HEK293T (cell line): ENCODE results near the gene GRIK1.

Source experiments
- CTCF ChIA-PET: fragments of 350-600 bp; formaldehyde crosslinking; extraction: SDS; loops from one replicate; lab custom pipeline; 2021; ENCODE audit warnings: antibody characterized with exemption, inconsistent platforms; lab: Yijun Ruan, JAX
- POLR2A ChIA-PET: fragments of 350-600 bp; formaldehyde crosslinking; extraction: SDS; loops from one replicate; lab custom pipeline; 2020; ENCODE audit warnings: antibody characterized with exemption, inconsistent platforms; lab: Yijun Ruan, JAX
- DNase-seq: peaks from one replicate; pipeline ENCODE4 v3.0.0; 2012; ENCODE audit warnings: mixed read lengths; ENCODE audit errors: extremely low spot score
- ARNT ChIP-seq: fragments of 450-650 bp; IDR thresholded peaks from 2 replicates; pipeline ENCODE4 v1.6.1; 2017; ENCODE audit warnings: mild to moderate bottlenecking
- BHLHE40 ChIP-seq: fragments of 450-650 bp; IDR thresholded peaks from 2 replicates; pipeline ENCODE4 v1.6.1; 2016; ENCODE audit warnings: mild to moderate bottlenecking, moderate library complexity, borderline replicate concordance
- CTBP1 ChIP-seq: fragments of 450-650 bp; IDR thresholded peaks from 2 replicates; pipeline ENCODE4 v1.6.1; 2016; ENCODE audit warnings: borderline replicate concordance
- ELF4 ChIP-seq: fragments of 450-650 bp; IDR thresholded peaks from 2 replicates; pipeline ENCODE4 v1.6.1; 2017; ENCODE audit warnings: antibody characterized with exemption
- FOXA1 ChIP-seq: fragments of 450-650 bp; IDR thresholded peaks from 2 replicates; pipeline ENCODE4 v1.6.1; 2016; ENCODE audit warnings: mild to moderate bottlenecking
- FOXK2 ChIP-seq: fragments of 450-650 bp; IDR thresholded peaks from 2 replicates; pipeline ENCODE4 v1.6.1; 2016; ENCODE audit warnings: mild to moderate bottlenecking
- FOXM1 ChIP-seq: fragments of 450-650 bp; IDR thresholded peaks from 2 replicates; pipeline ENCODE4 v1.6.1; 2017; ENCODE audit warnings: mild to moderate bottlenecking, borderline replicate concordance
- L3MBTL2 ChIP-seq: fragments of 450-650 bp; conservative IDR thresholded peaks from 2 replicates; pipeline ENCODE4 v1.6.1; 2016; ENCODE audit warnings: mild to moderate bottlenecking
- LEF1 ChIP-seq: fragments of 450-650 bp; IDR thresholded peaks from 2 replicates; pipeline ENCODE4 v1.6.1; 2017; ENCODE audit warnings: mild to moderate bottlenecking, borderline replicate concordance
- NFRKB ChIP-seq: fragments of 450-650 bp; IDR thresholded peaks from 2 replicates; pipeline ENCODE4 v1.6.1; 2016; ENCODE audit warnings: mild to moderate bottlenecking, moderate library complexity
- SP1 ChIP-seq: fragments of 450-650 bp; IDR thresholded peaks from 2 replicates; pipeline ENCODE4 v1.6.1; 2017
- SUZ12 ChIP-seq: fragments of 450-650 bp; IDR thresholded peaks from 2 replicates; pipeline ENCODE4 v1.6.1; 2016; ENCODE audit warnings: mild to moderate bottlenecking
- TARDBP ChIP-seq: fragments of 450-650 bp; IDR thresholded peaks from 2 replicates; pipeline ENCODE4 v1.6.1; 2016
- ZNF384 ChIP-seq: fragments of 450-650 bp; IDR thresholded peaks from 2 replicates; pipeline ENCODE4 v1.6.1; 2016
- TF ChIP-seq, protein P1 (sequence below): fragments of 450-650 bp; IDR thresholded peaks from 2 replicates; pipeline ENCODE4 v1.6.1; 2016

GRIK1 gene

DNA sequence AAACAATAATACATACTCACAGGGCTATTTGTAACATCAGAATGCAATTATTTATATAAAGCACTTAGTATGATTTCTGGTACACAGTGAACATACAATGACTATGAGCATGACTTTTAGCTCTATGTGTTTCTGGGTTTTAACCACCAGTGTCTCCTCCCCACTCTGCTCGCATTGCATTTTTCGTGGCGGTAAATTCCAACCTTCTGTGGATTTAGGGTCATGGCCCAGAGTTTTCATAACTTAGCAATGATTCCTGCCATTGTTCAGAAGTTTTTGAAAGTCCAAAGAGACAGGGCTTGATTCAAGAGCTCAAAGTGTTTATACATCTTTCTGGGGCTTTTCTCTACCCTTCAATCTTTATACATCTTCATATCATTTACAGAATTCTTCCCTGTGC, 449.8 kb downstream of the GRIK1 start:
- no peak for DNase-seq
- TF ChIP-seq SUZ12, result no peak
- TF ChIP-seq ELF4, result no peak
- no peak for TF ChIP-seq FOXM1
- no peak for TF ChIP-seq CTBP1
- no peak for TF ChIP-seq LEF1
- TF ChIP-seq ARNT, result no peak
- TF ChIP-seq SP1, result no peak
- no peak for TF ChIP-seq TARDBP
- TF ChIP-seq ZNF384, result no peak
- TF ChIP-seq FOXA1, result no peak
- no peak for TF ChIP-seq NFRKB
- TF ChIP-seq BHLHE40, result no peak
- ChIA-PET POLR2A (no interaction called here), CTCF (no interaction called here)

DNA sequence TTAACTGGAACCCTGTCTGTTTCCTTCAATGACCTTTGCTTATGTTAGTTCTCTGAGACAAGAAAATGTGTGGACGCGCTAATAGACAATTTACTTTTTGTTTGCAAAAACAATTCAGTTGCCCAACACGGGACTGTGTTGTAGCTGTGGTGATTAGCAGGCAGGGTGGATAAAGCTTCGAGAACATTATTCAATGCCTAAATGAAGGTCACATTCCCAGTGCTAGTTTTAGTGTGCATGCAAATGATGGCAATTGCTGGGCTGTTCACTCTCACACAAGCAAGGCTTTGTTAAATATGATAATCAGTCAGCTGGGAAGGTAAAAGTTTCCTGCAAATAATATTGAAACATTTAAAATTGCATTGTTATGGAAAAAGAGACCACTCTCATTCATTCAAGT, 452.6 kb downstream of the GRIK1 start:
- POLR2A ChIA-PET, result no interaction called here
- CTCF ChIA-PET, result no interaction called here
- DNase-seq, result no peak
- TF ChIP-seq CTBP1 (no peak), SP1 (no peak), NFRKB (no peak), L3MBTL2 (no peak), SUZ12 (no peak), FOXK2 (no peak), FOXM1 (no peak)
- TF ChIP-seq, protein P1, sequence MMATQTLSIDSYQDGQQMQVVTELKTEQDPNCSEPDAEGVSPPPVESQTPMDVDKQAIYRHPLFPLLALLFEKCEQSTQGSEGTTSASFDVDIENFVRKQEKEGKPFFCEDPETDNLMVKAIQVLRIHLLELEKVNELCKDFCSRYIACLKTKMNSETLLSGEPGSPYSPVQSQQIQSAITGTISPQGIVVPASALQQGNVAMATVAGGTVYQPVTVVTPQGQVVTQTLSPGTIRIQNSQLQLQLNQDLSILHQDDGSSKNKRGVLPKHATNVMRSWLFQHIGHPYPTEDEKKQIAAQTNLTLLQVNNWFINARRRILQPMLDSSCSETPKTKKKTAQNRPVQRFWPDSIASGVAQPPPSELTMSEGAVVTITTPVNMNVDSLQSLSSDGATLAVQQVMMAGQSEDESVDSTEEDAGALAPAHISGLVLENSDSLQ, result no peak
